ENCODE measurements around the gene INPP4A. TPM values are rescaled to one million over a fixed set of nuclear protein-coding genes. Genes with fewer than 3 reads are reported as not detected.

Gene INPP4A
- total and polyA plus RNA-seq, 3 experiments from 2014 or later: 41.0 to 61.4 (median 46.9) TPM

DNA sequence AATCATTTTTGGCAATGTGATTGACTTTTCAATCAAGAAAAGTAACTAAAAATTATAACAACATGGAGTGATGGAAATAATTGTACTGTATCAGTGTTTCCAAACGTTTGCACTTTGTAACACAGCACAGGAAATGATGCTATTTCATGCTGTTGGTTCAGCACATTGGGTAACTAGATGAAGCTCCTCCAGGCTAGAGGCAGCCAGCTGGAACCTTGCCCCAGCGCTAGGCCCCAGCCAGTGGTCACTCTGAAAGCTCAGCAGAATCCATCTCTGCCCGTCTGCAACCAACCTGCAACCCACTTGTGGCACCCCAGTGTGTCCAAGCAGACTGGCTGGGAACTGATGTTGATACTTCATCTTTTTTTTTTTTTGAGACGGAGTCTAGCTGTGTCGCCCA, 179.0 kb downstream of the INPP4A start:
- Mint-ChIP-seq H3K4me1 (peaks cover 20 to 44% (median 43%) of the 10 kb centered on the region in 3 donors), H3K27ac (peak overlapping the region in 3 of 8 donors; percentile 27 to 61 (median 45)), H3K27me3 (no peaks in the 10 kb centered on the region), H3K4me3 (no peak overlapping the region), H3K9me3 (no peaks in the 10 kb centered on the region), H3K36me3 (peaks cover 17 to 91% (median 19%) of the 10 kb centered on the region in 3 donors)
- CTCF ChIA-PET: interaction anchor here (1.2 kb wide), 1 partner anchor 15 kb away, joined by 3 read pairs; no protein-coding TSS in a partner anchor
- POLR2A ChIA-PET: interaction anchor here (0.6 kb wide), 1 partner anchor 166 kb away, joined by 3 read pairs; no protein-coding TSS in a partner anchor
- Histone ChIP-seq H3K9me3 (ENCODE audit: low read length) (no peaks in the 10 kb centered on the region), H3K27ac (ENCODE audit: low read depth, low read length) (no peak overlapping the region), H3K27me3 (ENCODE audit: insufficient read depth, low read length, poor library complexity, severe bottlenecking) (no peaks in the 10 kb centered on the region), H3K4me3 (ENCODE audit: low read length) (no peak overlapping the region), H3K4me1 (ENCODE audit: insufficient read depth, low read length) (no peaks in the 10 kb centered on the region), H3K36me3 (ENCODE audit: insufficient read depth, low read length) (peaks cover 42% of the 10 kb centered on the region)
- no peak for DNase-seq

DNA sequence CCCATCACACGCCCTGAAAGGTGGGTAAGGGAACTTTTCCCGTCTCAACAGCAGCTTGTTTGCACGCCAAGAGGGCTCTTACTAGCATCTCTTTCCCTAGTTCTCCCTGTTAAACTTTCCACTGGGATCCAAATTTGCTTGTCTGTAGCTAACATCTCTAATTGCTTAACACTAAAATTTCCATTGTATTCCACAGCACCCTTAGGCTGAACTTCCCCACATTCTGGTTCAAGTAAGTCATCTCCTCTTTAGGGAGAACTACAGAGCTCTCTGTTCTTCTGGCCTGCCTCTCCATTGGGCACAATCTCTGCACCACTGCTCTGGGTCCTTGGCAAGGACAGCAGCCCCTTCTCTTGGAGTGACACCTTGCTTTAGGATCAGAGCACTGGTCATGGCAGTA, 187.7 kb downstream of the INPP4A start:
- CTCF ChIA-PET: interaction anchor here (0.8 to 3.4 kb wide), 5 partner anchors 13 to 185 kb away, joined by 3 to 10 read pairs (median 4); no protein-coding TSS in a partner anchor
- Histone ChIP-seq H3K27ac (ENCODE audit: low read depth, low read length) (no peak overlapping the region), H3K36me3 (ENCODE audit: insufficient read depth, low read length) (peaks cover 65% of the 10 kb centered on the region), H3K4me3 (ENCODE audit: low read length) (no peak overlapping the region), H3K4me1 (ENCODE audit: insufficient read depth, low read length) (peaks cover 30% of the 10 kb centered on the region), H3K27me3 (ENCODE audit: insufficient read depth, low read length, poor library complexity, severe bottlenecking) (no peaks in the 10 kb centered on the region), H3K9me3 (ENCODE audit: low read length) (no peaks in the 10 kb centered on the region)
- H3K4me1 Mint-ChIP-seq: peaks cover 37 to 49% (median 47%) of the 10 kb centered on the region in 3 donors
- H3K27me3 Mint-ChIP-seq: no peaks in the 10 kb centered on the region
- H3K9me3 Mint-ChIP-seq: no peaks in the 10 kb centered on the region
- DNase-seq: no peak
- H3K27ac Mint-ChIP-seq: peak overlapping the region in 6 of 8 donors; percentile 50 to 100 (median 66)
- POLR2A ChIA-PET: no interaction called here
- H3K4me3 Mint-ChIP-seq: peak overlapping the region in 1 of 7 donors; percentile 48
- H3K36me3 Mint-ChIP-seq: peaks cover 18 to 82% (median 42%) of the 10 kb centered on the region in 3 donors

DNA sequence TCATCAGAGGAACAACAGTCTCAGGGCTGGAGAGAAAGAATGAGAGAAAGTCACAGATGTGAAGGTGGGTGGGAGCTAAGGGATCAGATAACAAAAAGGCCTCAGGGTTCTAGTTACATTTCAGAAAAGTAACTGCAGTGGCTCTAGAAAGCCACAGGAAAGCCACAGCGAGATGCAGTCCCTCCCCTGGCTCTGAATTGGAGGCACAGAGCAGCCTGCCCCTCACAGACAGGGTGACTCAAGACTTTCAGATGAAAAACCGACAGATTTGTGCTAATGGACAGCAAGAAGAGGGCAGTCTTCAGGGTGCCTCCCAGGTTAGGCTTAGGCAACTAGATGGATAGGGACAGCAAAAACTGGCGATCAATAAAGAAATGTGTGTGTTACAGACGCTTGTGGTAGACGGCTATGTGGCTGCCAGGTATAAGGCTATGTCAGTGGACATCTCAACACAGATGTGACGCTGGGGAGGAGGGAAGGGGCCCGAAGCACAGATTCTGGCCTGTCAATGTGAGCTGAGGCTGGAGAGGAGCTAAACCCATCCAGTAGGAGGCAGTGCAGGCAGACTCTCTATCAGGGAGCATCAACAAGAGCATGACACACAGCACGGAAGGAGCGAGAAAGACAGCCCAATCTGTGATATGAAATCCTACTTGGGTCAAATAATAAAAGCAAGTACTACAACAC, 189.9 kb downstream of the INPP4A start:
- no peaks in the 10 kb centered on the region for H3K9me3 Mint-ChIP-seq
- CTCF ChIA-PET: interaction anchor here (1.6 to 3.4 kb wide), 2 partner anchors 10 to 15 kb away, joined by 6 to 10 read pairs (median 6); no protein-coding TSS in a partner anchor
- peak in 4 of 5 donors; percentile 31 to 70 (median 39) for DNase-seq
- no peaks in the 10 kb centered on the region for H3K27me3 ChIP-seq (ENCODE audit: insufficient read depth, low read length, poor library complexity, severe bottlenecking)
- POLR2A ChIA-PET: no interaction called here
- H3K27ac Mint-ChIP-seq: peak overlapping the region; percentile 86 to 100 (median 98)
- peaks cover 61% of the 10 kb centered on the region for H3K36me3 ChIP-seq (ENCODE audit: insufficient read depth, low read length)
- H3K4me1 ChIP-seq (ENCODE audit: insufficient read depth, low read length): peaks cover 44% of the 10 kb centered on the region
- H3K36me3 Mint-ChIP-seq: peaks cover 12 to 83% (median 40%) of the 10 kb centered on the region in 3 donors
- no peaks in the 10 kb centered on the region for H3K9me3 ChIP-seq (ENCODE audit: low read length)
- H3K4me3 ChIP-seq (ENCODE audit: low read length): no peak overlapping the region
- H3K4me1 Mint-ChIP-seq: peaks cover 46 to 61% (median 55%) of the 10 kb centered on the region in 3 donors
- H3K4me3 Mint-ChIP-seq: peak overlapping the region; percentile 8 to 90 (median 76)
- H3K27me3 Mint-ChIP-seq: no peaks in the 10 kb centered on the region
- peak overlapping the region; percentile 39 for H3K27ac ChIP-seq (ENCODE audit: low read depth, low read length)

DNA sequence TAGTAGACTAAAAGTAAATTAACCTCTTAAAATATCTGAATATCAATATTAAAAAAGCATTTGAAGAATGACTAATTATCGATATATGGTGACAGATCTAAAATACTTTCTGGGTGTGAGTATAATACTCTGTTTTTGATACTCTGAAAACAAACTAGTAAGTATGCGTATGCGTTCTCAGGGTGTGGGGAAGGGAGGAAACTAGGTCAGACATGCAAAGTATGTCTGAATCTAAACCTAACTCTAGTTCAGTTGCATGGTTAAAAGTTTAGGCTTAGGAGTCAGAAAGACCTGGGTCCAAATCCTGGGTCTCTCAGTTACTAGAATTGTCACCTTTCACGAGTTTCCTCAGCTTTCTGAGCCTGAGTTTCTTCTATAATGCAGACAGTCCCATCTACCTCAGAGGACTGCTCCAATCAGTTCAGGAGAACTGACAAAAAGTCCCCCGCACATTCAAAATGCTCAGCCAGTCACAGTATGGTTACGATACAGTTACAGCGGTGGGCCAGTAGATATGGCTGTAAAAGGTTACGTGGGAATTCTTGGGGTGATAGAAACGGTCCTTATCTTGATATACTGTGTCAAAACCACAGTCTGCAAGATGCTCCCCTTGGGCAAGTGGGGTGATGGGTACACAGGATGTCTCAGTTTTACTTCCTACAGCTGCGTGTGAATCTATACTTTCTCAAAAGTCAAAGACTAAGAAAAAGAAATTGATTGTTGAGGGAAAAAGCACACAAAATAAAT, 192.9 kb downstream of the INPP4A start:
- Mint-ChIP-seq H3K27me3 (no peaks in the 10 kb centered on the region), H3K27ac (peak overlapping the region; percentile 92 to 97 (median 97)), H3K4me3 (peak overlapping the region; percentile 9 to 80 (median 74)), H3K4me1 (peaks cover 51 to 67% (median 57%) of the 10 kb centered on the region in 3 donors), H3K9me3 (no peaks in the 10 kb centered on the region), H3K36me3 (peaks cover 19 to 76% (median 30%) of the 10 kb centered on the region in 3 donors)
- Histone ChIP-seq H3K36me3 (ENCODE audit: insufficient read depth, low read length) (peaks cover 56% of the 10 kb centered on the region), H3K27ac (ENCODE audit: low read depth, low read length) (peak overlapping the region; percentile 60), H3K27me3 (ENCODE audit: insufficient read depth, low read length, poor library complexity, severe bottlenecking) (no peaks in the 10 kb centered on the region), H3K4me3 (ENCODE audit: low read length) (peak overlapping the region; percentile 29), H3K4me1 (ENCODE audit: insufficient read depth, low read length) (peaks cover 44% of the 10 kb centered on the region), H3K9me3 (ENCODE audit: low read length) (no peaks in the 10 kb centered on the region)
- CTCF ChIA-PET: no interaction called here
- peak; percentile 34 to 77 (median 53) for DNase-seq
- POLR2A ChIA-PET: no interaction called here

DNA sequence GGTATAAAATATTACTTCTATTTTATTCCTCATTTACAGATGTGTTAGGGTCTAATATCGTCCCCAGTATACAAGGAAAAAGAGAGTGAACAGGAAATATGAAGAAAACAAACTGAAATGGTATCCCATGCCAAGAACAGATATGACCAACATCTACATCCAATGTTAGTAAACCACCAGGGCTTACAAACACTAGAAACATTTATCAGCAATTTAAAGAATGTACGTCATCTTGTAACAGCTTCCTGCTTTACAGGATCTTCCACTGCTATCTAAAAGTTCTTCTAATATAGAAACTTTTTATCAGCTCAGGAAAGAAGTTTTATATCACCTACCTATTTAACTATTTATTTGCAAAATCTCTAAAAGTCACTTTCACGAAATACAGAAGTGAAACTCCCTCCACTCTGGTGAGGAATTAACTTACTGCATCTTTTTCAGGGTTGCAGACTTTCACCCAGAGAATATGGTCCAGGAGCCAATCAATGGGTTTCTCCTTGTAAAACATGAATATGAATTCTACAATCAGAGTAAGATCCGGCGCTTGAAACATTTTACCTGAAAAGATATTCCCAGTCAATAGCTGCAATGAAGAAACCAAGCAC, 198.9 kb downstream of the INPP4A start:
- H3K4me1 Mint-ChIP-seq: peaks cover 20 to 46% (median 35%) of the 10 kb centered on the region in 3 donors
- H3K4me3 ChIP-seq (ENCODE audit: low read length): no peak overlapping the region
- no peak overlapping the region for H3K27ac ChIP-seq (ENCODE audit: low read depth, low read length)
- H3K27me3 ChIP-seq (ENCODE audit: insufficient read depth, low read length, poor library complexity, severe bottlenecking): no peaks in the 10 kb centered on the region
- no peaks in the 10 kb centered on the region for H3K27me3 Mint-ChIP-seq
- peaks cover 7 to 84% (median 20%) of the 10 kb centered on the region in 3 donors for H3K36me3 Mint-ChIP-seq
- CTCF ChIA-PET: interaction anchor here (1.7 kb wide), 1 partner anchor 194 kb away, joined by 4 read pairs; no protein-coding TSS in a partner anchor
- H3K27ac Mint-ChIP-seq: peak overlapping the region in 6 of 8 donors; percentile 14 to 88 (median 52)
- no peaks in the 10 kb centered on the region for H3K9me3 Mint-ChIP-seq
- H3K4me1 ChIP-seq (ENCODE audit: insufficient read depth, low read length): peaks cover 2% of the 10 kb centered on the region
- H3K9me3 ChIP-seq (ENCODE audit: low read length): no peaks in the 10 kb centered on the region
- no peak for DNase-seq
- POLR2A ChIA-PET: interaction anchor here (0.6 kb wide), 1 partner anchor 28 kb away, joined by 4 read pairs; no protein-coding TSS in a partner anchor
- H3K36me3 ChIP-seq (ENCODE audit: insufficient read depth, low read length): peaks cover 58% of the 10 kb centered on the region
- no peak overlapping the region for H3K4me3 Mint-ChIP-seq

Other genes with a start within 250 kb of the INPP4A start
- not detected for gene CNGA3, start 98.4 kb upstream of the INPP4A start, total RNA-seq
- gene CNGA3, start 98.4 kb upstream of the INPP4A start, polyA plus RNA-seq: not detected
- 10 to 100 TPM; 26.7 to 29.2 TPM for gene COA5, start 163.7 kb downstream of the INPP4A start, total RNA-seq
- 31.2 TPM for gene COA5, start 163.7 kb downstream of the INPP4A start, polyA plus RNA-seq
- gene UNC50, start 163.7 kb downstream of the INPP4A start, total RNA-seq: 10 to 100 TPM; 41.8 to 42.4 TPM
- gene UNC50, start 163.7 kb downstream of the INPP4A start, polyA plus RNA-seq: 53.1 TPM

All from CD8-positive, alpha-beta memory T cell (primary cell).